ENCODE results near the gene MRPL10. TPM values are rescaled to one million over a fixed set of nuclear protein-coding genes. Genes with fewer than 3 reads are reported as not detected.

Gene MRPL10
- total RNA-seq, 1 experiment from 2014 or later = 74.2 TPM

DNA sequence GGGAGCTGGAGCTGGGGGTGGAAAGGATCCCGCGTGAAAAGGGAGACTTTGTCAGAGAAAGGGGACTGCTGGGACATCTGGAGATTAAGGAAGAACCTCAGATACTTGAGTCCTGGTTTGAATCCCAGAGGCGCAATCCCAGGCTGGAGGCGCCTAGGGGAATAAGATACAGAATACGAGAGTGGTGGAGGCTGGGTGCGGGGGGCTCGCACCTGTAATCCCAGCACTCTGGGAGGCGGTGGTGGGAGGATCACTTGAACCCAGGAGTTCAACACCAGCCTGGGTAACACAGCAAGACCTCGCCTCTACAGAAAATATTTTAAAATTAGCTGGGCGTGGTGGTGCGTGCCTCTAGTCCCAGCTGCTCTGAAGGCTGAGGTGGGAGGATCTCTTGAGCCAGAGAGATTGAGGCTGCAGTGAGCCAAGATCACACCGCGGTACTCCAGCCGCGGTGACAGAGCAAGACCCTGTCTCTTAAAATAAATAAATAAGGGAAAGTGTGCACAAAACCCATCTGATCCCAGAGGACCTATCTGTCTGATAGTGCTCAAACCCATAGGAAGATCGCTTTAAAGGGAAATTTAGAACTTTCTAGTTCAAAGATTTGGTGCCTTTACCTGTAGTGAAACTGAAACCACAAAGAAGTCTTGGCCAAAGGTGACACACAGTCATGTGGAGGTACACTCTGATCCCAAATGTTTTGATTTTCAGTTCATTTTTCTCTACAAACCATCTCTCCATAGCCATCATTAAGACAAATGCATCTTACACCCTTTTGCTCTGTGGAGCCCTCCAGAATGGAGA, 10.3 kb upstream of the MRPL10 start:
- H3K4me3 ChIP-seq (ENCODE audit: low read length) = peak overlapping the region; percentile 80
- no peaks in the 10 kb centered on the region; the same call in 1 of the 2 replicates for H3K36me3 ChIP-seq (ENCODE audit: low read depth, low read length)
- H3K4me1 ChIP-seq (ENCODE audit: insufficient read depth, low read length) = peaks cover 29% of the 10 kb centered on the region
- ATAC-seq (no peak; the same call in 1 of the 2 replicates), DNase-seq (no peak)
- TF ChIP-seq EZH2phosphoT487 (IDR thresholded peaks at IDR 0.05; ENCODE audit: borderline replicate concordance, low read length) = no peak
- TF ChIP-seq, protein P1, sequence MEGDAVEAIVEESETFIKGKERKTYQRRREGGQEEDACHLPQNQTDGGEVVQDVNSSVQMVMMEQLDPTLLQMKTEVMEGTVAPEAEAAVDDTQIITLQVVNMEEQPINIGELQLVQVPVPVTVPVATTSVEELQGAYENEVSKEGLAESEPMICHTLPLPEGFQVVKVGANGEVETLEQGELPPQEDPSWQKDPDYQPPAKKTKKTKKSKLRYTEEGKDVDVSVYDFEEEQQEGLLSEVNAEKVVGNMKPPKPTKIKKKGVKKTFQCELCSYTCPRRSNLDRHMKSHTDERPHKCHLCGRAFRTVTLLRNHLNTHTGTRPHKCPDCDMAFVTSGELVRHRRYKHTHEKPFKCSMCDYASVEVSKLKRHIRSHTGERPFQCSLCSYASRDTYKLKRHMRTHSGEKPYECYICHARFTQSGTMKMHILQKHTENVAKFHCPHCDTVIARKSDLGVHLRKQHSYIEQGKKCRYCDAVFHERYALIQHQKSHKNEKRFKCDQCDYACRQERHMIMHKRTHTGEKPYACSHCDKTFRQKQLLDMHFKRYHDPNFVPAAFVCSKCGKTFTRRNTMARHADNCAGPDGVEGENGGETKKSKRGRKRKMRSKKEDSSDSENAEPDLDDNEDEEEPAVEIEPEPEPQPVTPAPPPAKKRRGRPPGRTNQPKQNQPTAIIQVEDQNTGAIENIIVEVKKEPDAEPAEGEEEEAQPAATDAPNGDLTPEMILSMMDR (conservative IDR thresholded peaks at IDR 0.05; ENCODE audit: low read depth, low read length) = peak; percentile 8; the same call in 1 of the 2 replicates
- CTCF ChIA-PET = interaction anchor here (0.5 to 4.1 kb wide), 12 partner anchors 9 to 177 kb away, joined by 3 to 65 read pairs (median 4); partner anchors contain the start of genes CDK5RAP3, LRRC46, MRPL10 and PNPO
- intact Hi-C loops (cut with micrococcal nuclease) = loop anchor here (1.0 to 2.0 kb wide), 2 partner anchors 107 to 130 kb away; partner anchors contain the start of gene CDK5RAP3
- no peaks in the 10 kb centered on the region for H4K20me1 ChIP-seq (ENCODE audit: low read length)
- H3K79me2 ChIP-seq (ENCODE audit: low read length) = peaks cover 17% of the 10 kb centered on the region
- H3F3A ChIP-seq (ENCODE audit: low read length, unreplicated experiment) = no peaks in the 10 kb centered on the region
- H2AFZ ChIP-seq (ENCODE audit: low read length) = peak overlapping the region; percentile 95
- no peaks in the 10 kb centered on the region for H3K27me3 ChIP-seq (ENCODE audit: low read length)
- peak overlapping the region; percentile 91 for H3K4me2 ChIP-seq (ENCODE audit: low read length)
- no peak overlapping the region for H3K27ac ChIP-seq (ENCODE audit: low read length)
- POLR2A ChIA-PET (ENCODE audit: unreplicated experiment) = no interaction called here
- H3K9me3 ChIP-seq (ENCODE audit: low read length) = no peaks in the 10 kb centered on the region
- H3K9ac ChIP-seq (ENCODE audit: low read length) = peak overlapping the region; percentile 75; the same call in 1 of the 2 replicates
- BruUV-seq (replicated peaks) = TSS peak; percentile 74
- no peaks in the 10 kb centered on the region for H3K9me2 ChIP-seq (replicated peaks; ENCODE audit: low read length)

DNA sequence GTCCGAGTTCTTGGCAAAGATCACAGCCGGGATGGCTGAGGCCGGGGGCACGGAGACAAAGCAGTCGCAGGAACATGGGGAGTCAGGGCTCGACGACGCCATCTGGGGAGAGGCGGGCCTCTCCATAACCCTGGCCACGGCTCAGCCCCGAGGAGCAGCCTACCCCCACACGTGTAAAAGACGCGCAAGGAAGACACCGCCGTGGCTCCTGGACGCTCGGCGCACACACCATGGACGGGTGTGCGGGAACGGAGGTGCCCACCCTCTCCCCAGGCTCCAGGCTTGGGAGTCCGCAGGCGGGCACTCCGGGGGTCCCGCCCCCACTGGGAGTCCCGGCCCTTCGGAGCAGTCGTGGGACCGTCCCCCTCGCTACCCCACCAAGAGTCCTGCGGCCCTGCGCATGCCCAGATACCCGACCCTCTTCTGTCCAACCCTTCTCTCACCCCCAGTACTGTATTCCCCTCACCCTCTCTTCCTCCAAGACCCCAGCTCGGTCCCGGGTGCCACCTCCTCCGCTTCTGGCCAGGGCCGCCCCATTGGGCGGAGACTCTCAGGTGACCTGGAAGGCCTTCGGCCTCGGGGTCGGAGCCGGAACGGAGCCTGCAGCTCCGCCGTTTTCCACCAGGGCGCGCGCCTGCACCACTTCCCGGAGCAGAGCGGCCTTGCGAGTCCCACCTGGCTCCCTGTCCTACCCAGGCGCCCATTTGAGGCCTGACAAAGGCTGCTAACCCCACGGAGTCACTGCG, 9.6 kb upstream of the MRPL10 start, which contains the start of gene SCRN2:
Gene SCRN2, minus strand, starts transcription at position 532 of the 746 bp plus-strand sequence. Its CDS starts 430 bp downstream, at position 102.
- intact Hi-C loops (cut with micrococcal nuclease) = loop anchor here (1.0 to 2.0 kb wide), 2 partner anchors 108 to 130 kb away; partner anchors contain the start of gene CDK5RAP3
- ATAC-seq (peak; percentile 85), DNase-seq (peak; percentile 97)
- POLR2A ChIA-PET (ENCODE audit: unreplicated experiment) = no interaction called here
- BruUV-seq (replicated peaks) = TSS peak; percentile 79
- no peaks in the 10 kb centered on the region for H3K9me3 ChIP-seq (ENCODE audit: low read length)
- peaks cover 17% of the 10 kb centered on the region for H3K79me2 ChIP-seq (ENCODE audit: low read length)
- peak within 1 kb of the TSS; percentile 75 for H3K9ac ChIP-seq (ENCODE audit: low read length)
- peak within 1 kb of the TSS; percentile 95 for H2AFZ ChIP-seq (ENCODE audit: low read length)
- TF ChIP-seq, protein P1 (conservative IDR thresholded peaks at IDR 0.05; ENCODE audit: low read depth, low read length) = peak; percentile 99
- no peak for TF ChIP-seq EZH2 (IDR thresholded peaks at IDR 0.05; ENCODE audit: low read length, unreplicated experiment)
- H3K9me2 ChIP-seq (replicated peaks; ENCODE audit: low read length) = no peaks in the 10 kb centered on the region
- no peaks in the 10 kb centered on the region for H3K27me3 ChIP-seq (ENCODE audit: low read length)
- H3K4me3 ChIP-seq (ENCODE audit: low read length) = peak within 1 kb of the TSS; percentile 80
- H4K20me1 ChIP-seq (ENCODE audit: low read length) = no peaks in the 10 kb centered on the region
- CTCF ChIA-PET = interaction anchor here (0.5 to 4.1 kb wide), 12 partner anchors 10 to 131 kb away, joined by 3 to 65 read pairs (median 4); partner anchors contain the start of genes CDK5RAP3, LRRC46, MRPL10 and PNPO
- no peaks in the 10 kb centered on the region; the same call in 1 of the 2 replicates for H3K36me3 ChIP-seq (ENCODE audit: low read depth, low read length)
- H3K27ac ChIP-seq (ENCODE audit: low read length) = no peak within 1 kb of the TSS
- peak within 1 kb of the TSS; percentile 91 for H3K4me2 ChIP-seq (ENCODE audit: low read length)
- H3F3A ChIP-seq (ENCODE audit: low read length, unreplicated experiment) = no peaks in the 10 kb centered on the region
- peaks cover 29% of the 10 kb centered on the region for H3K4me1 ChIP-seq (ENCODE audit: insufficient read depth, low read length)

Measured in PC-3 (cell line).